ENCODE results near the gene SLC66A3. TPM values are rescaled to one million over a fixed set of nuclear protein-coding genes. Genes with fewer than 3 reads are reported as not detected.
A peak's percentile ranks its signal among the peaks of the same experiment; 100 is the strongest.

Gene SLC66A3
- total RNA-seq, 1 experiment from 2014 or later, result 12.5 TPM

- TF ChIP-seq SMAD4 (CRISPR knock-in tag; IDR thresholded peaks at IDR 0.05) (no peak), EMX1 (CRISPR knock-in tag; IDR thresholded peaks at IDR 0.05) (no peak), RORB (CRISPR knock-in tag; IDR thresholded peaks at IDR 0.05) (no peak), ZNF317 (CRISPR knock-in tag; IDR thresholded peaks at IDR 0.05; ENCODE audit: borderline replicate concordance, low read depth) (0 out of 2 replicates have a peak, but pooled peaks have one; percentile 24), ZSCAN18 (CRISPR knock-in tag; IDR thresholded peaks at IDR 0.05) (no peak)
- TF ChIP-seq, protein P1, sequence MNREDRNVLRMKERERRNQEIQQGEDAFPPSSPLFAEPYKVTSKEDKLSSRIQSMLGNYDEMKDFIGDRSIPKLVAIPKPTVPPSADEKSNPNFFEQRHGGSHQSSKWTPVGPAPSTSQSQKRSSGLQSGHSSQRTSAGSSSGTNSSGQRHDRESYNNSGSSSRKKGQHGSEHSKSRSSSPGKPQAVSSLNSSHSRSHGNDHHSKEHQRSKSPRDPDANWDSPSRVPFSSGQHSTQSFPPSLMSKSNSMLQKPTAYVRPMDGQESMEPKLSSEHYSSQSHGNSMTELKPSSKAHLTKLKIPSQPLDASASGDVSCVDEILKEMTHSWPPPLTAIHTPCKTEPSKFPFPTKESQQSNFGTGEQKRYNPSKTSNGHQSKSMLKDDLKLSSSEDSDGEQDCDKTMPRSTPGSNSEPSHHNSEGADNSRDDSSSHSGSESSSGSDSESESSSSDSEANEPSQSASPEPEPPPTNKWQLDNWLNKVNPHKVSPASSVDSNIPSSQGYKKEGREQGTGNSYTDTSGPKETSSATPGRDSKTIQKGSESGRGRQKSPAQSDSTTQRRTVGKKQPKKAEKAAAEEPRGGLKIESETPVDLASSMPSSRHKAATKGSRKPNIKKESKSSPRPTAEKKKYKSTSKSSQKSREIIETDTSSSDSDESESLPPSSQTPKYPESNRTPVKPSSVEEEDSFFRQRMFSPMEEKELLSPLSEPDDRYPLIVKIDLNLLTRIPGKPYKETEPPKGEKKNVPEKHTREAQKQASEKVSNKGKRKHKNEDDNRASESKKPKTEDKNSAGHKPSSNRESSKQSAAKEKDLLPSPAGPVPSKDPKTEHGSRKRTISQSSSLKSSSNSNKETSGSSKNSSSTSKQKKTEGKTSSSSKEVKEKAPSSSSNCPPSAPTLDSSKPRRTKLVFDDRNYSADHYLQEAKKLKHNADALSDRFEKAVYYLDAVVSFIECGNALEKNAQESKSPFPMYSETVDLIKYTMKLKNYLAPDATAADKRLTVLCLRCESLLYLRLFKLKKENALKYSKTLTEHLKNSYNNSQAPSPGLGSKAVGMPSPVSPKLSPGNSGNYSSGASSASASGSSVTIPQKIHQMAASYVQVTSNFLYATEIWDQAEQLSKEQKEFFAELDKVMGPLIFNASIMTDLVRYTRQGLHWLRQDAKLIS (CRISPR knock-in tag; IDR thresholded peaks at IDR 0.05; ENCODE audit: borderline replicate concordance), result peak; percentile 78; the same call in 1 of the 2 replicates
- TF ChIP-seq, protein P2, sequence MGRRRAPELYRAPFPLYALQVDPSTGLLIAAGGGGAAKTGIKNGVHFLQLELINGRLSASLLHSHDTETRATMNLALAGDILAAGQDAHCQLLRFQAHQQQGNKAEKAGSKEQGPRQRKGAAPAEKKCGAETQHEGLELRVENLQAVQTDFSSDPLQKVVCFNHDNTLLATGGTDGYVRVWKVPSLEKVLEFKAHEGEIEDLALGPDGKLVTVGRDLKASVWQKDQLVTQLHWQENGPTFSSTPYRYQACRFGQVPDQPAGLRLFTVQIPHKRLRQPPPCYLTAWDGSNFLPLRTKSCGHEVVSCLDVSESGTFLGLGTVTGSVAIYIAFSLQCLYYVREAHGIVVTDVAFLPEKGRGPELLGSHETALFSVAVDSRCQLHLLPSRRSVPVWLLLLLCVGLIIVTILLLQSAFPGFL (CRISPR knock-in tag; IDR thresholded peaks at IDR 0.05; ENCODE audit: borderline replicate concordance), result no peak
- TF ChIP-seq, protein P3, sequence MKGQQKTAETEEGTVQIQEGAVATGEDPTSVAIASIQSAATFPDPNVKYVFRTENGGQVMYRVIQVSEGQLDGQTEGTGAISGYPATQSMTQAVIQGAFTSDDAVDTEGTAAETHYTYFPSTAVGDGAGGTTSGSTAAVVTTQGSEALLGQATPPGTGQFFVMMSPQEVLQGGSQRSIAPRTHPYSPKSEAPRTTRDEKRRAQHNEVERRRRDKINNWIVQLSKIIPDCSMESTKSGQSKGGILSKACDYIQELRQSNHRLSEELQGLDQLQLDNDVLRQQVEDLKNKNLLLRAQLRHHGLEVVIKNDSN (CRISPR knock-in tag; IDR thresholded peaks at IDR 0.05), result no peak
- TF ChIP-seq, protein P4, sequence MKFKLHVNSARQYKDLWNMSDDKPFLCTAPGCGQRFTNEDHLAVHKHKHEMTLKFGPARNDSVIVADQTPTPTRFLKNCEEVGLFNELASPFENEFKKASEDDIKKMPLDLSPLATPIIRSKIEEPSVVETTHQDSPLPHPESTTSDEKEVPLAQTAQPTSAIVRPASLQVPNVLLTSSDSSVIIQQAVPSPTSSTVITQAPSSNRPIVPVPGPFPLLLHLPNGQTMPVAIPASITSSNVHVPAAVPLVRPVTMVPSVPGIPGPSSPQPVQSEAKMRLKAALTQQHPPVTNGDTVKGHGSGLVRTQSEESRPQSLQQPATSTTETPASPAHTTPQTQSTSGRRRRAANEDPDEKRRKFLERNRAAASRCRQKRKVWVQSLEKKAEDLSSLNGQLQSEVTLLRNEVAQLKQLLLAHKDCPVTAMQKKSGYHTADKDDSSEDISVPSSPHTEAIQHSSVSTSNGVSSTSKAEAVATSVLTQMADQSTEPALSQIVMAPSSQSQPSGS (CRISPR knock-in tag; IDR thresholded peaks at IDR 0.05; ENCODE audit: borderline replicate concordance, low read depth), result no peak
Observed at GRCh38 chr2:11129598-11130449, 25.4 kb upstream of the SLC66A3 start (continued).

DNA sequence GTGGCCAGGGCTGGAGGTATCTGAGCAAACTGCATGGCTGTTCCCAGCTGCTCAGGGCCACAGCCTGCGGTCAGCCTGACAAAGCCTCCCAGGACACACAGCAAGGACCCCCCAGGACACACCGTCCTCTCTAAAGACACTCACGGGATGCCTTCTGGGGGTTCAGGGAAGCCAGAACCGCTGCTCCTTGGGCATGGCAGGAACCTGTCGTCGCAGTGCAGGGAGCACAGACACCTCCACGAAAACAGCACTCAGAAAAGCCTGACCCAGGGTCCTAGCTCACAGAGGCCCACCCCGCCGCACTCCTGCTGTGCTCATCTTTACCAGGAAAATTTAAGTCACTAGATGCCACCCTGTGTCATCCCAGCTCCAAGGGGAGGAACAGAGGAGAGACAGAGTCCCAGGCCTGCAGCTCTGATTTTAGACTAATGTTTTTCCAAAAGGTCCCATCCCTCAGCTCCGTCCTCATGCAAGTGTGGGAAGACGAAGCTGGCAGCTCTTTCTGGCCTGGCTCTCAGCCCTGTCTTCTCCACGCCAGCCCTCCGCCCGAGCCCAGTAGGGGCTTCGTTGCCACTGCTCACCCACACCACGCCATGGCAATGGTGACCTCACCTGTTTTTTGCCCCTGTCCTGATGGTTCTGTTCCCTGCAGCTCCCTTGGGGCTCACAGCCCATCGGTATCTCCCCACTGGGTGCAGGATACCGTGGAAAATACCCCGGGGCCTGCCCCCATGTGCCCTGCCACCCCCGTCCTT is 23.9 kb upstream of the SLC66A3 start:
- Mint-ChIP-seq H3K27ac (no peak overlapping the region), H3K27me3 (ENCODE audit: low read depth) (peaks cover 10% of the 10 kb centered on the region), H3K9me3 (no peaks in the 10 kb centered on the region), H3K4me1 (peaks cover 12% of the 10 kb centered on the region), H3K4me3 (no peak overlapping the region), H3K36me3 (no peaks in the 10 kb centered on the region)
- TF ChIP-seq ZNF425 (CRISPR knock-in tag; conservative IDR thresholded peaks at IDR 0.05) (no peak), NR3C1 (CRISPR knock-in tag; conservative IDR thresholded peaks at IDR 0.05; ENCODE audit: low read depth) (no peak), JAZF1 (CRISPR knock-in tag; IDR thresholded peaks at IDR 0.05) (no peak), ATF6 (CRISPR knock-in tag; IDR thresholded peaks at IDR 0.05) (no peak), NFATC4 (CRISPR knock-in tag; IDR thresholded peaks at IDR 0.05) (no peak), GRHL2 (CRISPR knock-in tag; IDR thresholded peaks at IDR 0.05; ENCODE audit: insufficient replicate concordance, severe bottlenecking) (no peak), ZNF423 (CRISPR knock-in tag; IDR thresholded peaks at IDR 0.05) (no peak)
- ChIA-PET POLR2A (interaction anchor here (3.2 kb wide), 1 partner anchor 24 kb away, joined by 10 read pairs; the partner anchor contains the start of gene SLC66A3), CTCF (interaction anchor here (0.9 to 7.1 kb wide), 20 partner anchors 10 to 437 kb away, joined by 3 to 231 read pairs (median 14); partner anchors contain the start of genes GREB1, KCNF1 and SLC66A3)
- ATAC-seq (no peak), DNase-seq (ENCODE audit: low spot score) (no peak)
